Upper lobe of left lung (tissue), 6 donors: ENCODE measurements around the gene TMEM86A. TPM values are rescaled to one million over a fixed set of nuclear protein-coding genes. Genes with fewer than 3 reads are reported as not detected.
"Not testable (repeated sequence)": the region's sequence is repeated elsewhere in the genome, so short reads cannot be mapped to it uniquely, and the experiment has no call there.

ENCODE experiments used
- ATAC-seq, 2 donors: fragments of 200-7000 bp; cut with Tn5 transposase; one replicate each; pipeline ENCODE4 v1.9.1; 2022; ENCODE audit warnings: mild to moderate bottlenecking in 2 of 2, moderate library complexity in 2 of 2; ENCODE audit not compliant: low FRiP score in 2 of 2
- DNase-seq, 2 donors: peaks; one replicate each; pipeline ENCODE4 v3.0.0-alpha.2; 2019 to 2020
- H3K27ac ChIP-seq, 4 donors: fragments of 200-600 bp; sonication (generic); one replicate each; pipeline ENCODE4 v1.5.1; 2016 to 2019
- H3K27me3 ChIP-seq, 4 donors: fragments of 200-600 bp; sonication (generic); one replicate each; pipeline ENCODE4 v1.5.1; 2017 to 2019
- H3K36me3 ChIP-seq, 4 donors: fragments of 200-600 bp; sonication (generic); one replicate each; pipeline ENCODE4 v1.5.1; 2016 to 2019
- H3K4me1 ChIP-seq, 4 donors: fragments of 200-600 bp; sonication (generic); one replicate each; pipeline ENCODE4 v1.5.1; 2018 to 2019
- H3K4me3 ChIP-seq, 4 donors: fragments of 200-600 bp; sonication (generic); one replicate each; pipeline ENCODE4 v1.5.1; 2017 to 2019; ENCODE audit warnings: mild to moderate bottlenecking in 2 of 4, moderate library complexity in 1 of 4
- H3K9me3 ChIP-seq, 4 donors: fragments of 200-600 bp; sonication (generic); one replicate each; pipeline ENCODE4 v1.5.1; 2018 to 2019
- CTCF ChIP-seq, 6 experiments: fragments of 450-650 bp in 4 of 6; fragments of 200-600 bp in 2 of 6; sonication (generic) in 2 of 6; IDR thresholded peaks; one replicate each; pipeline ENCODE4 v1.5.1; 2016 to 2019; ENCODE audit warnings: antibody characterized with exemption in 6 of 6
- EP300 ChIP-seq, 4 donors: sonication (generic); formaldehyde crosslinking; IDR thresholded peaks; one replicate each; pipeline ENCODE4 v1.5.1; 2017; ENCODE audit warnings: antibody characterized with exemption in 4 of 4, control low read depth in 2 of 4
- POLR2A ChIP-seq, 4 donors: fragments of 450-650 bp; IDR thresholded peaks; one replicate each; pipeline ENCODE4 v1.5.1; 2016 to 2017; ENCODE audit warnings: antibody characterized with exemption in 4 of 4, mild to moderate bottlenecking in 2 of 4
- POLR2AphosphoS5 ChIP-seq, 2 donors: sonication (generic); formaldehyde crosslinking; IDR thresholded peaks; one replicate each; pipeline ENCODE4 v1.5.1; 2017; ENCODE audit warnings: antibody characterized with exemption in 2 of 2
- WGBS, 2 donors: methylation state at CpG; one replicate each; pipeline ENCODE4 v1.1.5; 2017 to 2018; 5-methylcytosine and 5-hydroxymethylcytosine counted together
- total RNA-seq, 6 donors: library from RNA; depleted of rRNA in 4 of 6; stranded (reverse); fragments of >200 nt in 4 of 6; gene quantifications; one replicate each; pipeline versions ENCODE4 v1.1.0 to v1.2.1, GENCODE V29; 2016 to 2021
- donor health status: DM: no; HTN: no; CAD: no; lungs with moderate emphysema.
- donor health status: DM: no; HTN: yes; CAD: no; lungs with severe emphysema.

TMEM86A gene
- total RNA-seq, 6 donors from 2014 or later: 4.6 to 18.0 (median 8.5) TPM

- Histone ChIP-seq H3K27ac (no peak overlapping the region), H3K9me3 (no peaks in the 10 kb centered on the region), H3K4me1 (no peaks in the 10 kb centered on the region), H3K36me3 (no peaks in the 10 kb centered on the region), H3K4me3 (no peak overlapping the region), H3K27me3 (no peaks in the 10 kb centered on the region)
- TF ChIP-seq POLR2A (IDR thresholded peaks at IDR 0.05): no peak
- TF ChIP-seq EP300 (IDR thresholded peaks at IDR 0.05): no peak
- no peak for TF ChIP-seq CTCF (IDR thresholded peaks at IDR 0.05)
- no peak for TF ChIP-seq POLR2AphosphoS5 (IDR thresholded peaks at IDR 0.05)
- ATAC-seq: no peak
- 75 to 76% methylated on average over 4 of the region's 4 CpGs for WGBS, 2 donors
- DNase-seq: no peak
Observed at GRCh38 chr11:18676803-18677202, 21.8 kb upstream of the TMEM86A start.

- no peak for TF ChIP-seq POLR2AphosphoS5 (IDR thresholded peaks at IDR 0.05)
- no peak for TF ChIP-seq POLR2A (IDR thresholded peaks at IDR 0.05)
- no peak for TF ChIP-seq CTCF (IDR thresholded peaks at IDR 0.05)
- TF ChIP-seq EP300 (IDR thresholded peaks at IDR 0.05): no peak
- H3K4me3 ChIP-seq: no peak overlapping the region
- H3K4me1 ChIP-seq: no peaks in the 10 kb centered on the region
- DNase-seq: no peak
- no peak overlapping the region for H3K27ac ChIP-seq
- H3K9me3 ChIP-seq: no peaks in the 10 kb centered on the region
- ATAC-seq: no peak
- H3K27me3 ChIP-seq: no peaks in the 10 kb centered on the region
- H3K36me3 ChIP-seq: no peaks in the 10 kb centered on the region
- 93% methylated on average over 3 of the region's 3 CpGs for WGBS, 2 donors
Observed at GRCh38 chr11:18677560-18677959, 21.0 kb upstream of the TMEM86A start.

GRCh38 chr11:18681949-18682348 is 16.6 kb upstream of the TMEM86A start:
- 76 to 86% methylated on average over 1 of the region's 1 CpG for WGBS, 2 donors
- H3K36me3 ChIP-seq, H3K4me3 ChIP-seq, ATAC-seq, H3K27ac ChIP-seq, H3K4me1 ChIP-seq, H3K9me3 ChIP-seq, DNase-seq, H3K27me3 ChIP-seq: not testable (repeated sequence)

- DNase-seq (no peak), ATAC-seq (no peak)
- Histone ChIP-seq H3K4me3 (no peak overlapping the region), H3K27me3 (no peaks in the 10 kb centered on the region), H3K27ac (no peak overlapping the region), H3K36me3 (no peaks in the 10 kb centered on the region), H3K4me1 (no peaks in the 10 kb centered on the region), H3K9me3 (no peaks in the 10 kb centered on the region)
- TF ChIP-seq EP300 (IDR thresholded peaks at IDR 0.05) (no peak), POLR2A (IDR thresholded peaks at IDR 0.05) (no peak), POLR2AphosphoS5 (IDR thresholded peaks at IDR 0.05) (no peak), CTCF (IDR thresholded peaks at IDR 0.05) (no peak)
- WGBS, 2 donors: 89 to 98% methylated on average over 3 of the region's 3 CpGs
Observed at GRCh38 chr11:18682466-18682865, 16.1 kb upstream of the TMEM86A start.

- Histone ChIP-seq H3K4me1 (no peaks in the 10 kb centered on the region), H3K36me3 (no peaks in the 10 kb centered on the region), H3K4me3 (no peak overlapping the region), H3K27ac (no peak overlapping the region), H3K27me3 (no peaks in the 10 kb centered on the region), H3K9me3 (no peaks in the 10 kb centered on the region)
- TF ChIP-seq EP300 (IDR thresholded peaks at IDR 0.05): no peak
- no peak for TF ChIP-seq CTCF (IDR thresholded peaks at IDR 0.05)
- TF ChIP-seq POLR2A (IDR thresholded peaks at IDR 0.05): no peak
- TF ChIP-seq POLR2AphosphoS5 (IDR thresholded peaks at IDR 0.05): no peak
- no peak for ATAC-seq
- no peak for DNase-seq
- WGBS, 2 donors: 38 to 83% methylated on average over 1 of the region's 1 CpG
Observed at GRCh38 chr11:18684267-18684666, 14.3 kb upstream of the TMEM86A start.

GRCh38 chr11:18691467-18692140 is 7.0 kb upstream of the TMEM86A start:
- H3K4me3 ChIP-seq, H3K4me1 ChIP-seq, ATAC-seq, H3K27ac ChIP-seq, DNase-seq, H3K9me3 ChIP-seq, H3K27me3 ChIP-seq, H3K36me3 ChIP-seq: not testable (repeated sequence)
- WGBS, 2 donors: 77 to 90% methylated on average over 4 of the region's 4 CpGs
